Activated T-helper 2 cell treated with anti-CD3 and anti-CD28 coated beads, Interferon-gamma antibody, Interleukin-2, Interleukin-4, amounts not matched to agents 10 μg/mL and 5 μg/mL and 100 μg/mL, durations not matched to agents 14 hours and 24 hours and 36 hours (primary cell): ENCODE results near the gene SNX22. TPM values are rescaled to one million over a fixed set of nuclear protein-coding genes. Genes with fewer than 3 reads are reported as not detected.
"Not testable (repeated sequence)": the region's sequence is repeated elsewhere in the genome, so short reads cannot be mapped to it uniquely, and the experiment has no call there.

Experiments used
- DNase-seq: peaks from one replicate; pipeline ENCODE4 v3.0.0; 2021; ENCODE audit warnings: low spot score
- H3K27ac Mint-ChIP-seq: one replicate; pipeline ENCODE4 v1.8.0; 2021; ENCODE audit warnings: mixed read lengths
- H3K27me3 Mint-ChIP-seq: one replicate; pipeline ENCODE4 v1.8.0; 2021; ENCODE audit warnings: low read depth, mixed read lengths
- H3K36me3 Mint-ChIP-seq: one replicate; pipeline ENCODE4 v1.8.0; 2021; ENCODE audit warnings: low read depth, mixed read lengths
- H3K4me1 Mint-ChIP-seq: one replicate; pipeline ENCODE4 v1.8.0; 2021; ENCODE audit warnings: low read depth, mixed read lengths
- H3K4me3 Mint-ChIP-seq: one replicate; pipeline ENCODE4 v1.8.0; 2021; ENCODE audit warnings: low read depth, mild to moderate bottlenecking, moderate library complexity, mixed read lengths
- H3K9me3 Mint-ChIP-seq: one replicate; pipeline ENCODE4 v1.8.0; 2021; ENCODE audit warnings: mixed read lengths
- intact Hi-C: fragments of 100-400 bp; cut with micrococcal nuclease; formaldehyde crosslinking; loops from one replicate; pipeline ENCODE4 v1.15.1; 2023
- total RNA-seq: library from RNA; stranded (reverse); gene quantifications from 2 replicates; pipeline ENCODE4 v1.2.3, GENCODE V29; 2022

SNX22 gene
- 0.98 and 1.4 TPM in 2 replicates for total RNA-seq

GRCh38 chr15:64151727-64152506 is at the start of gene SNX22:
TSS of gene SNX22 (plus strand) at chr15:64151731. CDS start at chr15:64151776, 45 bp downstream.
- Mint-ChIP-seq H3K36me3 (peaks cover 25% of the 10 kb centered on the region), H3K27ac (no peak within 1 kb of the TSS), H3K4me3 (peak within 1 kb of the TSS; percentile 79), H3K27me3 (peaks cover 7% of the 10 kb centered on the region), H3K9me3 (no peaks in the 10 kb centered on the region), H3K4me1 (peaks cover 15% of the 10 kb centered on the region)
- intact Hi-C loops, result loop anchor here (2.0 to 10.0 kb wide), 2 partner anchors 57 to 257 kb away; partner anchors contain the start of gene SNX1
- DNase-seq, result no peak

GRCh38 chr15:64102497-64102896 is 49.0 kb upstream of the SNX22 start:
- Mint-ChIP-seq H3K4me1 (peaks cover 18% of the 10 kb centered on the region), H3K4me3 (no peak overlapping the region), H3K9me3 (no peaks in the 10 kb centered on the region), H3K27me3 (no peaks in the 10 kb centered on the region), H3K36me3 (peaks cover 22% of the 10 kb centered on the region), H3K27ac (no peak overlapping the region)
- no peak for DNase-seq
- intact Hi-C loops, result no loop called here

- H3K27me3 Mint-ChIP-seq, result no peaks in the 10 kb centered on the region
- H3K9me3 Mint-ChIP-seq, result no peaks in the 10 kb centered on the region
- intact Hi-C loops, result no loop called here
- peaks cover 13% of the 10 kb centered on the region for H3K4me1 Mint-ChIP-seq
- peaks cover 14% of the 10 kb centered on the region for H3K36me3 Mint-ChIP-seq
- no peak for DNase-seq
- no peak overlapping the region for H3K27ac Mint-ChIP-seq
- H3K4me3 Mint-ChIP-seq, result no peak overlapping the region
These were observed 46.3 kb upstream of the SNX22 start for GRCh38 chr15:64105113-64105704.

DNA sequence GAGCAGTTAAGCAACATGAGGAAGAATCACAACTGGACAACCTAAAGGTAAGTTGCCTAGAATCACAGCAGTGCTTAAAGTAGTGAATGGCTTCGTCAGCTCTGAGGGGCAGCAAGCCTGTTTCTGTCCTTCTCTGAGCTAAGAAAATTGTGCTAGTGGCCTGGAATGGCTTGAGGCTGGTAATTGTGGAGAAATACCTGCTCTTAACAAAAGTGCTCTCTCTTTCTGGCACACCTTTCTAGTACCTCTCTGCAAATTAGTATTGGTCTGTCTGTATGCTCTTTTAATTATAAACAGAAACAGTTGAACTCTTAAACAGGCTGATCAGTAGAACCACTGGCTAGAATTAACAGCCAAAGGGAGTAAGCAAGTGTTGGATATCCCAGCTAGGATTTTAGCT is 44.2 kb upstream of the SNX22 start:
- no peak for DNase-seq
- H3K9me3 Mint-ChIP-seq, result no peaks in the 10 kb centered on the region
- no peak overlapping the region for H3K27ac Mint-ChIP-seq
- no peak overlapping the region for H3K4me3 Mint-ChIP-seq
- peaks cover 13% of the 10 kb centered on the region for H3K36me3 Mint-ChIP-seq
- H3K27me3 Mint-ChIP-seq, result no peaks in the 10 kb centered on the region
- intact Hi-C loops, result no loop called here
- peaks cover 21% of the 10 kb centered on the region for H3K4me1 Mint-ChIP-seq

DNA sequence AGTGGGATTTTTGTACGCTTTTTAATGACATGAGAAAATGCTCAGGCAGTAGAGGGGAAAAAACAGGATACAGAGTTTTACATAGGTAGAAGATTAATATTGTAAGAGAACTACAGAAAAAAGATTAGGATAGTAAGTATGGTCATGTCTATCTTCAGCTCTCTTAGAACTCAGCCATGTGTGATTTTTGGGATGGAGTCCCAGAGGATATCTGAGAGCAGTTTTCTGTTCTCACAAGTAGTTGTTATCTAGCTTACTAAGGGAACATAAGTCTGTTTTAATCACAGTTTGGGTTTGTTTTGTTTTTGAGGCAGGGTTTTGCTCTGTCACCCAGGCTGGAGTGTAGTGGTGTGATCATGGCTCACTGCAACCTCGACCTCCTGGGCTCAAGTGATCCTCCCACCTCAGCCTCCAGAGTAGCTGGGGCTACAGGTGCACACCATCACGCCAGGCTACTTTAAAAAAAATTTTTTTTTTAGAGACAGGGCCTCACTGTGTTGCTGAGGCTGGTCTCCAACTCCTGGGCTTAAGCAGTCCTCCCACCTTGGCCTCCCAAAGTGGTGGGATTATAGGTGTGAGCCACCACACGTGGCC is 41.3 kb upstream of the SNX22 start:
- Mint-ChIP-seq H3K36me3 (peaks cover 25% of the 10 kb centered on the region), H3K4me1 (peaks cover 17% of the 10 kb centered on the region)
- H3K4me3 Mint-ChIP-seq, H3K9me3 Mint-ChIP-seq, intact Hi-C loops, H3K27ac Mint-ChIP-seq, H3K27me3 Mint-ChIP-seq, DNase-seq: not testable (repeated sequence)

DNA sequence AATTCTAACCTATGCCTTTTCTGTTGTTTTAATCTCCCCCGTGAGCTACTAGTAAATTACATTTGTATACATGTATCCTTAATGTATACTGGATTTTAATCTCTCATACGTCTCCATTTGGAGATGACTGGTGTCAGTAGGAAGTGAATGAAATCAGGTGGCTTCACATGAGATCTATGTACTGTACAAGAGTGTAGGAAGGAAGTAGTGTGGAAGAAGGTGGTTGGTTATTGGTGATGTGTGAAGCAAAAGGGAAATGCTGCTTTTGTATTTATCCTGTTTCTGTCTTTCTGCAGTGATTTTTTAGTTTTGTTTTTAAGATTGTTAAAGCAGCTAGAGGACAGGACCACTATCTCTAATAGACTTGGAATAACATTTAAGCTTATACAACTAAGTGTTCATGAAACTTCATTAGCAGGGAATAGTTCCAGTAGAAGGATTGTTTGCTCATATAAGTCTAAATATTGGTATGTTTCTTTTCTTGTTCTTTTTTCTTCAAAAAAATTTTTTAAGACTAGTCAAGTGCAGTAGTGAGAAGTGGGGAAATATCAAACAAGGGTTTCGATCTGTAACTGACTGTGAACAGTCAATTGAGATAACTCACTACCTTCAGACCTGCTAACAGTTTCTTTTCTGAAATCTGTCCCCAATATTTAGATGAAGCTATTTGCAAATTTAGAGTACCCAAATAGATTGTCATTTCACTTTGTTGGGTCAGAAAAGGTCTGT is 40.4 kb upstream of the SNX22 start:
- no peaks in the 10 kb centered on the region for H3K27me3 Mint-ChIP-seq
- intact Hi-C loops, result no loop called here
- H3K9me3 Mint-ChIP-seq, result no peaks in the 10 kb centered on the region
- H3K36me3 Mint-ChIP-seq, result peaks cover 29% of the 10 kb centered on the region
- no peak overlapping the region for H3K27ac Mint-ChIP-seq
- peaks cover 17% of the 10 kb centered on the region for H3K4me1 Mint-ChIP-seq
- H3K4me3 Mint-ChIP-seq, result no peak overlapping the region
- DNase-seq, result no peak

DNA sequence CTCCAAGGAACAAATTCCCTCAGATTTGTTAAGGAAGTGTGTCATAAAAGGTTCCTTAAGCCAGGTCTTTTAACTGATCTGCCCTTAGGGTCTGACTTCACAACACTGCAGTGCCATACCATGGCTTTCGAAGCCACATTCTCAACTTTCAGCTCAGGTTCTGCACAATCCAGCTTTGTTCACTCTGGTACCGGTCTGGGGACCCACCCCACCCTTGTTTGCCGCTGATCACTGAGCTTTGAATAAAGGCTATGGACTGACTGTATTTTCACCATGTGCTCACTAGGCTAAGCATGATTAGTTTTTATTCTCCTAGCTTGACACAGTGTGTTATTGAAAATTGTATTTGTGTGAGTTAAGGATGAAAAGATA is 39.9 kb upstream of the SNX22 start:
- H3K36me3 Mint-ChIP-seq, result peaks cover 31% of the 10 kb centered on the region
- no peak for DNase-seq
- H3K4me1 Mint-ChIP-seq, result peaks cover 17% of the 10 kb centered on the region
- no peaks in the 10 kb centered on the region for H3K9me3 Mint-ChIP-seq
- H3K4me3 Mint-ChIP-seq, result no peak overlapping the region
- intact Hi-C loops, result no loop called here
- no peaks in the 10 kb centered on the region for H3K27me3 Mint-ChIP-seq
- H3K27ac Mint-ChIP-seq, result no peak overlapping the region

DNA sequence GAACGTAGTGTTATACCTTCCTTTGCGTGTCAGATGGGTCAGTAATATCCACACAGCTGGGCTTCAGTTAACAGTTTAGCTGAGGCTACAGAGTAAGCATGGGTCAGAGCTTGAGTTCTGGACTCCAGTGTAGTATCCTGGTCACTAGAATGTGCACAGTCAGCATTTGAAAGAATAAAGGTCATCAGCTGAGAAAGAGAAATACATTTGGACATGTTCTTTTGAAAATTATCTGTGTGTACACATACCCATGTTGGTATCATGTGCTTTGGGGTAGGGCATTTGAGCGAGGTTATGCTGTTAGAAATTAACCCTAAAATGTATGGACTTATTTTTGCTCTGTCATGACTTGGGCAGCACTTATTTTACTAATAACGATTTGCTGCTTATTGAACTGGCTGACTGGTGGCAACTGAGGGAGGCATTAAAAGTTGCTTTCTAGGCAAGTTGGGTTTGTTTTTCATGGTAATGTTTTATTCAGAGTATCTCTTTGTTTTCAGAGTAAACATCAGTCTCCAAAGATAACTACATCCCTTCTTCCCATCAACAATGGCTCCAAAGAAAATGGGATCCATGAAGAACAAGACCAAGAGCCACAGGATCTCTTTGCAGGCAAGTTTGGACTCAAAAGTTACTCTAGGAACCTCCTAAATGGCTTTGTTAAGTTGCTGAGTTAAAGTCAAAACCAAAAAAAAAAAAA is 39.3 kb upstream of the SNX22 start:
- H3K36me3 Mint-ChIP-seq, result peaks cover 34% of the 10 kb centered on the region
- no peaks in the 10 kb centered on the region for H3K27me3 Mint-ChIP-seq
- no peak overlapping the region for H3K4me3 Mint-ChIP-seq
- H3K4me1 Mint-ChIP-seq, result peaks cover 17% of the 10 kb centered on the region
- DNase-seq, result no peak
- no peak overlapping the region for H3K27ac Mint-ChIP-seq
- no peaks in the 10 kb centered on the region for H3K9me3 Mint-ChIP-seq
- intact Hi-C loops, result no loop called here

DNA sequence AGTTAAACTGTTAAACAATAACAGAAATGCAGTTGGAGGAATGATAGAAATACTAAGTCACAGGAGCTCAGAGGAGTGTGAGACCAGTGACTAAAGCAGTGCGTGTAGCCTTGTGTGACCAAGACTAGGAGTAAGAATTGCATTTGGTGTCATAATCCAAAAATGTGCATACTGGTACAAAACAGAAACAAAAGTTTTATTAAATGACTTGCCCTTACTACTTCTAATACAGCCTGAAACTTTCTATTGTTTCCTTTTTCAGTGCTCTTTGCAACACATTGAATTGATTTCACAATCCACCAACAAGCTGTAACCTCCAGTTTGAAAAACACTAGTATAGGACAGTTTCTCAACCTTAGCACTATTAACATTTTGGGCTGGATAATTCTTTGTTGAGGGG is 38.6 kb upstream of the SNX22 start:
- intact Hi-C loops, result no loop called here
- Mint-ChIP-seq H3K36me3 (peaks cover 36% of the 10 kb centered on the region), H3K4me3 (no peak overlapping the region), H3K27me3 (no peaks in the 10 kb centered on the region), H3K4me1 (peaks cover 17% of the 10 kb centered on the region), H3K27ac (no peak overlapping the region), H3K9me3 (no peaks in the 10 kb centered on the region)
- no peak for DNase-seq

DNA sequence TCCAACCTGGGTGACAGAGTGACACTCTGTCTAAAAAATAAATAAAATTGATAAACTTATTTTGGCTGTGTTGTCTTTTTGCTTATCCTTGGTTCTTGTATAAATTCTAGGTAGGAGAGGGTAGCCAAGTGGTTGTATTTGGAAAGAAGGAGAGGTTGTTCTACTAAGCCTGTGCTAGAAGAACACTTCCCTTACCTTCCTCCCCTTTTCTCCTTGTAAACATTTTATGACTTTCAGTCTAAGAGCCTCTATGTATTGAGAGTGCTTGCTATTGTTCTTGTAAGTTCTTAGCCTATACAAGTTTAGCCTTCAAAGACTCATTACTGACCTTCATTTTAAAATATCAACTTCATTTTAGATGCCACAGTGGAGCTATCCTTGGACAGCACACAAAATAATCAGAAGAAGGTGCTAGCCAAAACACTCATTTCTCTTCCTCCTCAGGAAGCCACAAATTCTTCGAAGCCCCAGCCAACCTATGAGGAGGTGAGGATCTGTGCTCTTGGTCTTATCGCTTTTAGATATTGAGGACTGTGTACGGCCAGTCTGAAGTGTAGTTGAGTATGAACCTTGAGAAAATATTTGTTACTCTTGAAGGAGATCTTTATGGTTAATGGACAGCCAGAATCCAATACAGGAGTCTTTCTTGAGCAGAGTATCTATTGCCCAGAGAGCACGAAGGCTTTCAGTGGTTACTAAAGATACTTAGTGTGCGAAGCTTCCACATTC is 33.6 kb upstream of the SNX22 start:
- intact Hi-C loops, result no loop called here
- H3K9me3 Mint-ChIP-seq, result no peaks in the 10 kb centered on the region
- H3K27me3 Mint-ChIP-seq, result no peaks in the 10 kb centered on the region
- no peak overlapping the region for H3K4me3 Mint-ChIP-seq
- no peak for DNase-seq
- H3K4me1 Mint-ChIP-seq, result peaks cover 4% of the 10 kb centered on the region
- H3K27ac Mint-ChIP-seq, result no peak overlapping the region
- H3K36me3 Mint-ChIP-seq, result peaks cover 50% of the 10 kb centered on the region

DNA sequence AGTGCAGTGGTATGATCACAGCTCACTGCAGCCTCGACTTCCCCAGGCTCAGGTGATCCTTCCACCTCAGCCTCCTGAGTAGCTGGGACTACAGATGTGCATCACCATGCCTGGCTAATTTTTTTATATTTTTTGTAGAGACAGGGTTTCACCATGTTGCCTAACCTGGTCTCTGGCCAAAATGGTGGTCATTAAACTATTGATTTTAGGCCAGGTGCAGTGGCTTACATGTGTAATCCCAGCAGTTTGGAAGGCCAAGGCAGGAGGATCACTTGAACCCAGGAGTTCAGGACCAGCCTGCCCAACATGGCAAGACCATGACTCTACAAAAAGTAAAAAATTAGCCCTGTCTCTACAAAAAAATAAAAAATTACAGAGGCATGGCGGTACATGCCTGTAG is 31.2 kb upstream of the SNX22 start:
- intact Hi-C loops, H3K27me3 Mint-ChIP-seq, DNase-seq, H3K27ac Mint-ChIP-seq, H3K9me3 Mint-ChIP-seq, H3K4me3 Mint-ChIP-seq, H3K4me1 Mint-ChIP-seq: not testable (repeated sequence)
- peaks cover 55% of the 10 kb centered on the region for H3K36me3 Mint-ChIP-seq

DNA sequence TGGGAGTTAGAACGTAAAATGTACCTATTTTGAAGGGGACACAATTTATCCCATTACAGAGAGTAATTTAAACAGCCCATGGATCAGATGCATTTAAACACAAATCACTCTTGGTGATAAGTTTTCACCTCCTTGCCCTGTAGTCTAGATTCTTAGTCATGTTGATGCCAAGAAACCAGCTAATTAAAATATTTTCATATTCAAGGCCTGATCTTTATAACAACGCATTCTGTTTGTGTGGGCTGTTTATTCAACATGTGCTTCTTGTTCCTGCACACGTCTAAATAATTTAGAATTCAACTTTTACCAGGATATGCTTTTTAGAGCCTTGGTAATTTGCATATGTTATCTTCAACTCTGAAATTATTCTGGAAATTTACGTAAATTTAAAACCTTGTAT is 29.9 kb upstream of the SNX22 start:
- DNase-seq, result no peak
- no peaks in the 10 kb centered on the region for H3K9me3 Mint-ChIP-seq
- intact Hi-C loops, result no loop called here
- H3K36me3 Mint-ChIP-seq, result peaks cover 56% of the 10 kb centered on the region
- H3K27me3 Mint-ChIP-seq, result no peaks in the 10 kb centered on the region
- H3K4me3 Mint-ChIP-seq, result no peak overlapping the region
- H3K27ac Mint-ChIP-seq, result no peak overlapping the region
- H3K4me1 Mint-ChIP-seq, result no peaks in the 10 kb centered on the region
